GM12892 (cell line): ENCODE measurements around the gene LRRC2.

Experiments
- DNase-seq: peaks from one replicate; pipeline ENCODE4 v3.0.0; 2011; ENCODE audit not compliant: insufficient read length
- FAIRE-seq: peaks from 2 replicates; lab custom pipeline; 2011; peaks lifted over from hg19 to GRCh38; lab: Jason Lieb, UNC
- POLR2A ChIP-seq: IDR thresholded peaks from 2 replicates; pipeline ENCODE4 v1.6.1; 2011; ENCODE audit warnings: low read depth, low read length, control low read depth
- POLR2AphosphoS5 ChIP-seq: IDR thresholded peaks from 2 replicates; pipeline ENCODE4 v1.6.1; 2011; ENCODE audit warnings: low read depth, low read length, control low read depth
- TAF1 ChIP-seq: IDR thresholded peaks from 2 replicates; pipeline ENCODE4 v1.6.1; 2011; ENCODE audit warnings: low read depth, mild to moderate bottlenecking, control low read depth, low read length, borderline replicate concordance

The LRRC2 gene

DNA sequence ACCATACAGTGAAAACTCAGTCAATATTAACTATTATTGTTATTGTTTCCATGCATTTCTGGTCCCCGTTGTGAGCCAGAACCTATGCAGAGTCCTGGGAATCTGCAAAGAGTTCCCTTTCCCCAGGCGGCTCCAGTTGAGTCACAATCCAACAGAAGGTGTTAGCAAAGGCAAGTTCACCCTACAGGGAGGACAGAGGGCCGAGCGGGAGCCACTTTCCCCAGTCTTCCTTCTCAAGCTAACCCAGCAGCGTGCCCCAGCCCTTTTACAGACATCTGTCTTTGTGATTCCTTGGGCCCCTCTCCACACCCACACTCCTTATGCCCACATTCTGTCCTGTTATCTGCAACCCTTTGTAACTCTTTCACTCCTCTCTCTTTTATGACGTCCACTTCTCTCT lies 88.3 kb downstream of the LRRC2 start:
- TF ChIP-seq POLR2A (no peak), TAF1 (no peak), POLR2AphosphoS5 (no peak)
- DNase-seq = no peak
- no peak for FAIRE-seq

DNA sequence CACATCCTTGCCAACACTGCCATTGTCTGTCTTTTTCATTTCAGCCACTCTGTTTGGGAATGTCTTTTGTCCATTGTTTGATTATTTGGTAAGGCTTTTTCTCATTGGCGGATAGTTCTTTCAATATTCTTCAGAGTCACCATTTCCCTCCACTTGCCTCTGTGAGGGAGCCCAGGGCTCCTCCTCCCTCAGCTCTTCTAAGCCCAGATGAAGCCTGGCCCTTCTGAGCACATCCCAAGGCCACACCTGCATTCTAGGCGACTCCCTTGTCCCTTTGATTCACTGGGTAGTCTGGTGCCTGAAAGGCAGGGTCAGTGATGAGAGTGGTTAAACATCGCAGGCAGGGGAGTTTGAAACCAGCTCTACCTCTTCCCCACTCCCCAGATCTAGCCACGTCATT lies 89.0 kb downstream of the LRRC2 start:
- TF ChIP-seq POLR2AphosphoS5 = no peak
- TF ChIP-seq TAF1 = no peak
- no peak for TF ChIP-seq POLR2A
- DNase-seq (no peak), FAIRE-seq (no peak)

DNA sequence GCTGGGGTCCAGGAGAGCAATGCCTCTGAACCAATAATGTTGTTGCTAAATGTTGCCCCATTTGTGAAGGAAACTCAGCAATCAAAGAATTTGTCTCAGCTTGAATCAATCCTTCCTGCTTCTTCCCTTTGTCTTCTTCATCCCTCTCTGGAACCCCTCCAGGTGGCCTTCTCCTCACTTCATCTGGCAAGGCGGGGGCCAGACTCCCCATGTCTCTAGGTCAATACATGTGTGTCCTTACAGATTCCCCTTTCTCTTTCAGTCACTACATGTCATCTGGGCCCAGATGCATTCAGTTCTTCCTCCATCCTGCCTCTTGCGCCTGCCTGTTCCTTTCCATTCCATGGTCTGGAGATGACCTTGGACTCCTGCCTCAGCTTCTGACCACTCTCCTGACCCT lies 93.4 kb downstream of the LRRC2 start:
- DNase-seq (no peak), FAIRE-seq (no peak)
- TF ChIP-seq POLR2A (no peak), POLR2AphosphoS5 (no peak), TAF1 (no peak)

DNA sequence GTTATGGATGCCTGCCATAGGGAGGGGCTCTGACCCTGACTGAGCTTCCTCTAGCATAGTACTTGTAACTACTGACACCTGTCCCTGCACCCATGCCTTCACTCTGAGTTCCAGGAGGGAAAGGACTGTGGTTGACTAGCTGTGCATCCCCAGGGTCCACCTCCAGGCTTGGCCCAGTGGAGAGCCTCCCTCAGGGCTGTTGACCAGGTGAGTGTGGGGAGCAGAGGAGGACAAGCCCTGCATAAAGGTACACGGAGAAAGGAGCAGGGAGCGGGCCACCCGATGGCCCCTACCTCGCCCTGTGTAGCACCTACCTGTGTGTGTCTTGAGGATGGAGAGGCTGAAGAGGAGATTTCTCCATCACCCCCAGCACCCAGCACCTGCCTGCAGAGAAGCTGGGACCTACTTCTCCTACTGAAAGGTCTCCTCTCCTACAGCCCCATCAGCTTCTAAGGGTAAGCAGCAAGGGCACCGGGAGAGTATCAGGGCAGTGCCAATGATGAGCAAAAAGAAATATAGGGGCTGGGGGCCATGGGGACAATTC lies 94.7 kb downstream of the LRRC2 start:
- FAIRE-seq = no peak
- TF ChIP-seq POLR2A (no peak), TAF1 (no peak), POLR2AphosphoS5 (no peak)

DNA sequence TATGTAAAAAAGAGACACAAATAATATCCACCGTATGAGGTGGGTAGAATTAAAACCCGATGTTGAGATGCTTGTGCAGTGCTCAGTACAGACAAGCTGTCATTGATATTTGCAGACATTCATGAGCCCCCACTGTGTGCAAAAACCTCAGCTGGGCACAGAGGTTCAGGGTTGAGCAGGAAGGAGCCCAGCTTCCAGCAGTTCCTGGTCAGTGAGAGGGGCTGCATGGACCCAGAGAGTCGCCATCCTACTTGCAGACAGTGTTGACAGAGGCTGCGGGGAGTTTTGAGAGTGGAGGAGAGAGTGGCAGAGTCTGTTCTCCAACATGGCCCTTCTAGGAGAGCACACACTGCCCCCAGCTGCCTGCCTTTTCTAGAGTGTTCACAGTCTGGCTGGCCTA lies 95.3 kb downstream of the LRRC2 start:
- TF ChIP-seq POLR2A = no peak
- TF ChIP-seq TAF1 = no peak
- TF ChIP-seq POLR2AphosphoS5 = no peak
- FAIRE-seq (no peak), DNase-seq (no peak)

More for the DNA sequence above, 94.7 kb downstream of the LRRC2 start:
- no peak for DNase-seq

DNA sequence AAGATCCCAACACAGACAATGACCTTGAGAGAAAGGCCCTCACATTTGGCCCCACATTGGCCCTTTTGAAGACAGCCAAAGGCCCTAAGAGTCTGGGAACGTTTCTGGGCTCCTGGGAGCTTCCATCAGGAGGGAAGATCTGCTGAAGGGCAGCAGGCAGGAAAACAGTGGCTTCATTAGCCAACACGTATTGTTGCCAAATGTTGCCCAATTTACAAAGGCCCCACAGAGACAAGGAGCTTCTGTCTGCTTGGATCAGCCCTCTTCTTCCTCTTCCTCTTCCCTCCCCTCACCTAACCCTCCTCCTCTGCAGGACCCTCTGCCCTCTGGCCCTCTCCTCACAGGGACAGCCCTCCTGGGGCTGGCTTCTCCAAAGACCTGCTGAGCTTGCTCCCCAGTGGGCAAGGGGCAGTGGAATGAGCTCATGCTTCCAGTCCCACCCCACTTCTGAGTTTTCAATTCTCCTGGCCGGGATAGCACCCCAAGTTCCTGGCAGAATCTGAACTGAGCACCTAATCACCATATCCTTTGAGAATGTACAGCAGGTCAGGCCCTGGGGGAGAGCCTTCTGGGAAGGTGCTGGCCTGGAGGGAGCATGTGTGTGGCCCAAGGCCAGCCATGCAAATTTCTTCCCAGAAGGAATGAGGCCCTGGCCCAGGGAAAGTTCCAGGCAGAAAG lies 96.3 kb downstream of the LRRC2 start:
- TF ChIP-seq POLR2AphosphoS5 (no peak), POLR2A (no peak), TAF1 (no peak)
- FAIRE-seq = no peak
- no peak for DNase-seq

DNA sequence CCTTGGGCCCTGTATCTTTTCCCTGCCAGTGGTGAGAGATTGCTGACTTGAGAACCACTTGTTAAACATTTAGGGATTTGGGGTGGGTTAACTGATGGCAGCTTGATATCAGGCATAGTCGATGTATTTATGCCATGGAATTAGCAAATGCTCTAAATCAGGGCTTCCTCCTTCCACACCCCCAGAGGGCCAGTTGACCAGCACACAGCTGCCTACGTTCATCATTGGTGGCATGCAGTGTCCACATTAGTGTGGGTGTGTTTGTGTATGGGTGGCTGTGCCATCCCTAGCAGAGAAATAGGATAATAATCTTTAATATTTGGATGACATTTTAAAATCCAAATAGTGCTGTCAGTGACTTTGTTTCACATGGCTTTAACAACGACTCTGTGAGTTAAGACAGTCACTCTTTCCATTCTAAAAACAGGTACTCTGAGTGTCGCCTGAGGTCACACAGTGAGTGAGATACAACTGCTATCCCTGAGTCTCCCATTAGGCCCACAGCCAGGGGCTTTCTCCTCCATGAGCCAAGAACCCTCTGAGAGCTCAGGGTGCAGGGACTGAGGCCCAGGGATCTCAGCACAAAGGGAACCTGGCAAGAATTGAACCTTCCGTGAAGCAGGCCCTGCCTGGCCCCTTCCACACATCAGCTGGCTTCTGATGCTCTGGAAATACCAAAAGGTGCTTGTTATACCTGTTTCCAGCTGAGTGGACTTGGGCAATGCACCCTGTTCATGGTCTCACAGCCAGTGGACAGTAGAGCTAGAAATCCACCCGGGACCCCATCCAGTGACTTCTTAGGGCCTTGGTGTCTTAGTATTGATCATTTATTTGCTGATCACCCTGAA lies 97.1 kb downstream of the LRRC2 start:
- FAIRE-seq (no peak), DNase-seq (no peak)
- TF ChIP-seq POLR2AphosphoS5 = no peak
- TF ChIP-seq POLR2A = no peak
- TF ChIP-seq TAF1 = no peak

DNA sequence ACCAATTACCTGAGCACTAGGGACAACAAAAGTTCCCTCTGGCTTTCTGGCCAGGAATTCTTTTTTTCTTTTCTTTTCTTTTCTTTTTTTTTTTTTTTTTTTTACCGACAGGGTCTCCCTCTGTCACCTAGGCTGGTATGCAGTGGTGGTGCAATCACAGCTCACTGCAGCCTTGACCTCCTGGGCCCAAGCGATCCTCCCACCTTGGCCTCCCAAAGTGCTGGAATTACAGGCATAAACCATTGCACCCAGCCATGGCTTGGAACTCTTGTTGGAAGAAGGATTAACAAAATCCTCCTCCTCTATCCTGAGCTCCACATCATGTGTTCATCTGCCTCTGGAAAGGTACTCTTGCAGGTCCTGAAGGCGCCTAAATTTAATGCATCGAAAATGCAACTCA lies 98.5 kb downstream of the LRRC2 start:
- DNase-seq (no peak), FAIRE-seq (no peak)
- TF ChIP-seq POLR2A = no peak
- no peak for TF ChIP-seq POLR2AphosphoS5
- TF ChIP-seq TAF1 = no peak

DNA sequence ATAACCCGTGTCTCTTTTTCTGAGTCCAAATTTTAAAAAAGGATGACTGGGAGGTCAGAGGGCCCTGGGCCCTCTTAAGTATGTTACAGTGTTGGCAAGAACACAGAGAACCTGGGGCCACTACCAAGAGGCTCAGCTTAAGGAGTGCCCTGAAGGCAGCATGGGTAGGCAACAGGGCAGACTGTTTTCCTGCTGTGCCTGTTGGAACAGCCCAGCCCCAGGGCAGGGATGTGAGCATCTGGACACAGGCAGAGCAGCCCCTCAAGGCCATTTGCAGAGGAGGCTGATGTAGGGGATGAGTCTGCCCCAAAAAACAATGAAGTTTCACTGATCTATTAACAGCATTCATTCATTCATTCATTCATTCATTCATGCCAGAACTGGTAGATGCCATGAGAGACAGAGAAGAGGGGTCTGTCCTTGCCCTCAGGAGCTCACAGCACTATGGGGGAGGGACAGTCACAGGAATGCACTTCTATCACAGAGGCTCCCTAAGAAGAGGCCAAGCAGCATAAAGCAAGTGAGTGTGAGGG lies 99.2 kb downstream of the LRRC2 start:
- TF ChIP-seq POLR2A (no peak), TAF1 (no peak), POLR2AphosphoS5 (no peak)
- FAIRE-seq (no peak), DNase-seq (no peak)

DNA sequence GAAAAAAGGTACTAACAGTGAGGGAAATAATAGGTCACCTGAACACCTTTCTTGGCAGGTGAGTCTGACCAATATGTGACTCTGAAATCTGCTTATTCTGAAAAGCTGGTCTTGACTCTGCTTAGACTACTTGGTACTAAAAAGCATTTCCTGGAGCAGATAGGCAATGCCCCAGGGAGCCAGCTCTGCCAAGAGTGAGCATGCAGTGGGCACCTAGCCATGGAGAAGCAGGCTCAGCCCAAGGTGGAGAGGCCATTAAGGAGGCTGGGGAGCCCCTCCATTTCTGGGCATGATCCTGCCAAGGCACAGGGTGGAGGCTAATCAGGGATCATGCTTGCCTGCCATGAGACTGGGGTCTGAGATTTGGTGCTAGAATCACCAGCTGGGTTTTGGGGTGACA lies 99.8 kb downstream of the LRRC2 start:
- DNase-seq (no peak), FAIRE-seq (no peak)
- TF ChIP-seq POLR2AphosphoS5 = no peak
- TF ChIP-seq POLR2A = no peak
- no peak for TF ChIP-seq TAF1
